BLaER1 (cell line): Measurements from ENCODE around the gene SPAG5.

ENCODE experiments used
- H3K27ac ChIP-seq: shearing (Covaris generic); formaldehyde crosslinking; 2 replicates; pipeline ENCODE4 v1.8.1; 2022
- H3K27me3 ChIP-seq: shearing (Covaris generic); formaldehyde crosslinking; 2 replicates; pipeline ENCODE4 v1.8.1; 2022
- H3K36me3 ChIP-seq: shearing (Covaris generic); formaldehyde crosslinking; 2 replicates; pipeline ENCODE4 v1.8.1; 2022
- H3K4me1 ChIP-seq: shearing (Covaris generic); formaldehyde crosslinking; 2 replicates; pipeline ENCODE4 v1.8.1; 2022
- H3K4me2 ChIP-seq: shearing (Covaris generic); formaldehyde crosslinking; 2 replicates; pipeline ENCODE4 v1.8.1; 2022
- H3K4me3 ChIP-seq: shearing (Covaris generic); formaldehyde crosslinking; 2 replicates; pipeline ENCODE4 v1.8.1; 2022
- H3K9ac ChIP-seq: shearing (Covaris generic); formaldehyde crosslinking; 2 replicates; pipeline ENCODE4 v1.8.1; 2022
- H3K9me3 ChIP-seq: shearing (Covaris generic); formaldehyde crosslinking; 2 replicates; pipeline ENCODE4 v1.8.1; 2022
- H4K20me1 ChIP-seq: shearing (Covaris generic); formaldehyde crosslinking; 2 replicates; pipeline ENCODE4 v1.8.1; 2022
- Cebpa-rat ChIP-seq: shearing (Covaris generic); IDR thresholded peaks from 2 replicates; pipeline ENCODE4 v1.8.1; 2022

SPAG5 gene

DNA sequence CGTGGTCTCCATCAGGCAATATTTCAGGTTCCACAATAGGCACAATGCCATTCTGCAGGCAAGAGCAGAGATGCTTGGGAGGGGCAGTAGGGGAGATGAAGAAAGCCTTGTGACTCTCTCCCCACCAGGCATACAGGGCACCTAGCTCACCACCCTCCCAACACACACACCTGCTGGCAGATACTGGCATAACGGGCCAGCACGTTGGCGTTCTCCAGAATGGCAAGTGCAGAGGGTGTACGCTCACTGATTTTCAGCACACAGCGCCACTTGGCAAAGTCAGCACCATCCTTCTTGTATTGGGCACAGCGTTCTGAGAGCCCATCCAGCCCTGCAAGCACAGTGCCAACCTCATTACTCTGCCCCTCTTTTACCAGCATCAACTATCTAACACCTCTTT lies 24.3 kb downstream of the SPAG5 start:
- no peak for TF ChIP-seq Cebpa-rat
- Histone ChIP-seq H3K9ac (no peak overlapping the region), H3K4me3 (no peak overlapping the region), H3K27ac (no peak overlapping the region), H3K36me3 (peaks cover 50% of the 10 kb centered on the region), H4K20me1 (peaks cover 9% of the 10 kb centered on the region; the same call in 1 of the 2 replicates), H3K27me3 (no peaks in the 10 kb centered on the region), H3K4me2 (no peak overlapping the region), H3K4me1 (peaks cover 50% of the 10 kb centered on the region), H3K9me3 (no peaks in the 10 kb centered on the region)

DNA sequence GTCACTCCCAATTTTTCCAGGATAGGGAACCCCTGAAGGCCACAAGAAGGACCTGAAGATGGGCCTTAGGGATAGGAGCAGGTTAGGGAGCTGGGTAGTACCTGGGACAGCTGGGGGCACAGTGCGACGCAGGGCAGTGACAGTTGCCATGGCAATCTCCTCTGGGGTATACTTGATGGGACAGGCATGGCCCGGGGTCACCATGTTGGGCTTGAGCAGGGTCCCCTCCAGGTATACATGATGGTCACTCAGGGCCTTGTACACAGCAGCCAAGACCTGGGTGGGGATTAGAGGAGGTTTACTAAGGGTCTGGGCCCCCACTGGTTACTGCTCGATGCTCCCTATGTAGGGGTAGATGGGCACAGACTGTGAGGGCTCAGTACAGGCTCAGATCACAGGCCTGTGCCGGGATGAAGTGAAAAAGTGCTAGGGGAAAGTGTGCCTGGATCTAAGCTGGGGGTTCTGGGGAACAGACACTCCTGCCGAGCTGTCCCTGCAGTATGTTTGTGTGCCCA lies 24.8 kb downstream of the SPAG5 start:
- H3K4me2 ChIP-seq, result no peak overlapping the region
- no peaks in the 10 kb centered on the region for H3K9me3 ChIP-seq
- no peak overlapping the region for H3K9ac ChIP-seq
- peaks cover 45% of the 10 kb centered on the region for H3K36me3 ChIP-seq
- no peak overlapping the region for H3K27ac ChIP-seq
- peaks cover 14% of the 10 kb centered on the region; the same call in 1 of the 2 replicates for H4K20me1 ChIP-seq
- peaks cover 55% of the 10 kb centered on the region for H3K4me1 ChIP-seq
- H3K27me3 ChIP-seq, result no peaks in the 10 kb centered on the region
- H3K4me3 ChIP-seq, result no peak overlapping the region
- no peak for TF ChIP-seq Cebpa-rat

DNA sequence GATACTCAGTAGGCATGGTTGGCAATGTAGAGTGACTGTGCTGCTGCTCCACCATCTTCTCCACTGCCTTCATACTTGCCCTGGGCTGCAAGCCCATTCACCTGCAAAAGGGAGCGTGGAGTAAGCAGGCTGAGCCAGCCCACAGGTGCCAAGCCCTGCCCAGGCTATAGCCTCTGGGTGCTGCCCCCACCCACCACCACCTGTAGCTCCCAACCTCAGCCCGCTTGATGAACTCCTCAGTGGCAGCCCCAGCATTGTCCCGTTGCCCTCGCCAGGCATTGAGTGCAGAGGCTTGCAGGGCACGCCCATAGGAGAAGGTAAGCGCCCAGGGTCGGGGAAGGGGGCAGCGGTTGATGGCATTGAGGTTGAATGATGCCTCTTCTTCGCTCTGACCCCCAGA lies 25.3 kb downstream of the SPAG5 start:
- Histone ChIP-seq H3K4me1 (peaks cover 56% of the 10 kb centered on the region), H3K36me3 (peaks cover 40% of the 10 kb centered on the region), H3K27ac (no peak overlapping the region), H3K4me3 (no peak overlapping the region), H4K20me1 (peaks cover 15% of the 10 kb centered on the region; the same call in 1 of the 2 replicates), H3K9ac (no peak overlapping the region), H3K4me2 (no peak overlapping the region; the same call in 1 of the 2 replicates), H3K9me3 (no peaks in the 10 kb centered on the region), H3K27me3 (no peaks in the 10 kb centered on the region)
- no peak for TF ChIP-seq Cebpa-rat

DNA sequence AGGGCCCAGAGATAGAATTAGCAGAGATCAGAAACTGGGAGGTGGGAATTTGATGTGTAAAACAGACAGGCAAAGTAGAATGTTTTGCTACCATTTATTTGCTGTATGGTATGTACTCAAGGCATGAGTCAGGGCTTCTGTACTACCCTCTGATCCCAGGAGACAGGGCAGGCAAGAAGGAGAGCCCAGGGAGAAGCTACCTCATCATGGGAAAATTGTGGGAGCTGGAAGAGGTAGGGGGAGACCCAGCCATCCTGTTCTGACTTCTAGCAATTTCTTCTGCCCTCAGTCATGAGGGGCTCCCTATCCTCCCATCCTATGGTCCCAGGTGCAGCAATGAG lies 25.8 kb downstream of the SPAG5 start:
- Histone ChIP-seq H3K27ac (no peak overlapping the region), H3K9me3 (no peaks in the 10 kb centered on the region), H3K4me2 (no peak overlapping the region; the same call in 1 of the 2 replicates), H3K36me3 (peaks cover 35% of the 10 kb centered on the region), H3K4me3 (no peak overlapping the region), H3K27me3 (no peaks in the 10 kb centered on the region), H4K20me1 (peaks cover 17% of the 10 kb centered on the region; the same call in 1 of the 2 replicates), H3K4me1 (peaks cover 59% of the 10 kb centered on the region), H3K9ac (no peak overlapping the region)
- no peak for TF ChIP-seq Cebpa-rat

DNA sequence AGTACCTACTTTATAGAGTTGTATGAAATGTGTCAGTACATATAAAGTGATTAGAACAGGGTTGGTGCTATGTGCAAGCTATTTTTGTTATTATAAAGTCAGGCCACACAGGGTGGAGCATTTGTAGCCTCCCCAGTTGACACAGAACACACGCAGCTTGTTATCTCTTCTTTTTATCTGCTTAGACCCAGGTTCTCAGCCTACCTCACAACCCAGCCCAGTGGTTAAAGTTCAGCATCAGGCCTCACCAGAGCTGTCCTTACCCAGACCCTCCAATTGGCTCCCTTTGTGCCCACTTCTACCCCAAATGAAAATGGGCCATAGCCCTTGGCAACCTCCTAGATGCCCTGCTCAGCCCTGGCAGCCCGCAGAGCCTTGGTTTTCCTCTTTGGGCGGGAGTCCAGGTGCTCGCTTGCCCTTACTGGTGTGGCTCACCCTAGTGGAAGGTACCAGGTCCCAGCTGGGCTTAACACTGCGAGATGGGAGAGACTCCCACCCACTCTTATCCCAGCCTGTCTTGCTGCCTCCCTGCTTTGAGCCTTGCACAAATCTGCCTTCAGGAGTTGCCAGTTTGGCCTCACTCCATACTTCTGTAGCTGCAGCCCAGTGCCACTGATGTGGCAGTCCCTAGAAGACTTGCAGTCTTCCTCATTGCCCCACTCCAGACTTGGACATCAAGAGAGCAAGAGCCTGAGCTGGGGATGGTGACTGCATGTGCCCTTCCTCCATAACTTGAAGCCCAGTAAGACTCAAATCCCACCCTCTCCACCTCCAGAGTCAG lies 26.4 kb downstream of the SPAG5 start:
- Histone ChIP-seq H4K20me1 (peaks cover 22% of the 10 kb centered on the region; the same call in 1 of the 2 replicates), H3K9me3 (no peaks in the 10 kb centered on the region), H3K4me2 (peak overlapping the region; percentile 94), H3K4me3 (peak overlapping the region; percentile 96; the same call in 1 of the 2 replicates), H3K27me3 (no peaks in the 10 kb centered on the region), H3K36me3 (peaks cover 30% of the 10 kb centered on the region), H3K9ac (peak overlapping the region; percentile 88; the same call in 1 of the 2 replicates), H3K4me1 (peaks cover 63% of the 10 kb centered on the region), H3K27ac (no peak overlapping the region)
- TF ChIP-seq Cebpa-rat, result no peak

DNA sequence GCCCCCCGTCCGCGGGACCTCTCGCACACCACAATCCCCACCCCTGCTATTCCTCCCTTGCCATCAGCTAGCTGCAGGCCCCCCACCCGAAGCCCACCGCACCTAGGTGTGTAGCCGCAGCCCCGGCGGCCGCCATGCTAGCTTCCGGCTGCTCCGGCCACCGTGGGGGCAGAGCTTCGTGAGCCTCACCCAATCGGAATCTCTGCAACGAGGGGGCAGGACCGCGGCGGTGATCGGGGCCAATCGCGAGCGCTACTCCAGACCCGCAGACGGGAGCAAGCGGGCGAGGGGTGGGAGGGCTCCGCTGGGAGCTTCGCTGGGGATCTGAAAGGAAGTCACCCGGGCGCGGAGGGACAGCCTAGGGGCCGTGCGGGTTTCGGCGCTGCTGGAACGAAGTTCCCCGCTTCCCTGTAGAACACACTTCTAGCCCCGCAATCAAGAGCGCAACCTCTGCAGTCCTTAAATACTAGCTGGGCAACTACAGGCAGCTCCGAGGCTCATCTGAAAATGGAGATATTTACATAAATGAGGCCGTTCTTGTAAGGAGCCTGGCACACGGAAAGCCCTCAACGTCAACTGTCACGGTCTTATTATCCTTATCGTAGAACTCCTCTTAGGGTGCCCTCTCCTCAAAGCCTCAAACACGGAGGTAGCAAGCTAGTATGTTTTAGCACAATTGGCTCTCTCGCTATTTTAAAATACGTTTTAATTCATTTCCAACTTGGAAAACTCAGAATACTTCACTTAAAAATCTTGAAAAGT lies 27.3 kb downstream of the SPAG5 start, which contains the start of gene PIGS:
PIGS (minus strand) TSS at position 164 of the 762 bp plus-strand sequence; CDS start at position 136, 28 bp downstream.
- TF ChIP-seq Cebpa-rat, result no peak
- Histone ChIP-seq H3K4me3 (peak within 1 kb of the TSS; percentile 96), H3K4me1 (peaks cover 65% of the 10 kb centered on the region), H3K36me3 (peaks cover 29% of the 10 kb centered on the region), H3K9me3 (no peaks in the 10 kb centered on the region), H3K27me3 (no peaks in the 10 kb centered on the region), H3K4me2 (peak within 1 kb of the TSS; percentile 94), H3K9ac (peak within 1 kb of the TSS; percentile 88), H4K20me1 (peaks cover 31% of the 10 kb centered on the region), H3K27ac (peak within 1 kb of the TSS; percentile 77)

DNA sequence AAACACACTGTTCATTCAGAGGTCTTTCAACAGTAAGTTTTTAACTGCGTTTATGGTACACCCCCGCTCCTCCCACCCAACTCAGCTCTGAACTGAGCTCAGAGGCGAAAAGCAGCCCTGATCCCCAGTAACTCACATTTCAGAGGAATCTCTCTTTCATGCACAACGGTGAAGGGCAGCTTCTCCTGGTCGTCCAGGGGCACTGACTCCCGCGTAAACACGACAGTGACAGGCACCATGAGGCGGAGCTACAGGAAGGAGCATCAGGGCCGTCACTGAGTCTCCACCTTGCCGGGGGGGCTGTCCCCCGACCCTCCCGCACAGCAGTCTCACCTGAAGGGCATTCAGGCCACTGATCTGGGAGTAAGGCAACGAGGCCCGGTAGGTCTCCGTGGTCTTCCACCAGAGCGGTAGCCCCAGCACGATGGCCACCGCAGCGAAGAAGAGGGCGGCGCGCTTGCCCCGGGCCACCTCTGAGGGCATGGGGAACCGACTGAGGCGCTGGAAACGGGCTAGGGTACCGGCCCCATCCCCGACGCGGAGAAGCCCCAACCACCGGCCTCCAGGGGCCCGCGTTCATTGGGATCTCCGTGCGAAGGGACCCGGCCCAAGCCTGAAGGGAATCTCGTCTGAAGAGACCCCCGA lies 28.0 kb downstream of the SPAG5 start:
- peak overlapping the region; percentile 94 for H3K4me2 ChIP-seq
- H3K36me3 ChIP-seq, result peaks cover 34% of the 10 kb centered on the region
- peak overlapping the region; percentile 88 for H3K9ac ChIP-seq
- peak overlapping the region; percentile 77 for H3K27ac ChIP-seq
- TF ChIP-seq Cebpa-rat, result no peak
- peak overlapping the region; percentile 96 for H3K4me3 ChIP-seq
- peaks cover 61% of the 10 kb centered on the region for H3K4me1 ChIP-seq
- H3K27me3 ChIP-seq, result no peaks in the 10 kb centered on the region
- no peaks in the 10 kb centered on the region for H3K9me3 ChIP-seq
- peaks cover 35% of the 10 kb centered on the region for H4K20me1 ChIP-seq

DNA sequence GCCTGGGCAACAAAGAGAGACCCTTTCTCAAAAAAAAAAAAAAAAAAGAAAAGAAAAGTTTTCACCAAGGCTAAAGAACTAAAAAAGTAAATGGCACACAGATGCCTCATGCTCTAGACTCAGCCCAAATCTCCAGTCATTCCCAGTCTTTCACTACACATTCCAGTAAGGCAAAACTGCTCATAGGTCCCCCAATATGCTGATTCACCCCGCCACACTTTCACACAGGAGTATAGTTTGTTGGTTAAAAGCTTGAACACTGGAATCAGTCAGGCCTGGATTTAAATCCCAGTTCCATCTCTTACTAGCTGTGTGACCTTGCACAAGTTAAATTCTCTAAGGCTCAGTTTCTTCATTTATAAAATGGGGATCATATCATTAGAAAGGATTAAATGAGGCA lies 29.4 kb downstream of the SPAG5 start:
- H3K36me3 ChIP-seq, result peaks cover 33% of the 10 kb centered on the region
- peaks cover 49% of the 10 kb centered on the region for H4K20me1 ChIP-seq
- H3K4me1 ChIP-seq, result peaks cover 51% of the 10 kb centered on the region
- H3K27me3 ChIP-seq, result no peaks in the 10 kb centered on the region
- H3K27ac ChIP-seq, result no peak overlapping the region
- TF ChIP-seq Cebpa-rat, result no peak
- H3K4me3 ChIP-seq, result no peak overlapping the region
- H3K9ac ChIP-seq, result no peak overlapping the region
- no peaks in the 10 kb centered on the region for H3K9me3 ChIP-seq
- peak overlapping the region; percentile 94 for H3K4me2 ChIP-seq

DNA sequence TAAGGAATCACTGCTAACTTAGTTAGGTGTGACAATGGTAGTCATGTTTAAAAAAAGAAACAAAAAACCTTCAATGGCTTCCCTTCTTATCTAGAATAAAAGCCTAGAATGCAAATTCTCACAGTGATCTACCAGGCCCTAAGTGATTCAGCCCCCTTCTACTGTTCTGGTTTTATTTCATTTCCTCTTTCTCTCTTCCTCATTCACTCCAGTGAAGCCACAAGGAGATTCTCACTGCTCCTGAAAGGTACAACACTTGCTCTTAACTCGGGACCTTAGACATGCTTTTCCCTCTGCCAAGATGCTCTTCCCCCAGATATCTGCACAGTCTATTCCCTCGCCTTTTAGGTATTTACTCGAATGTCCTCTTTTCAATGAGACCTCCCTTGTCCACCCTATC lies 31.2 kb downstream of the SPAG5 start:
- no peak overlapping the region for H3K4me3 ChIP-seq
- no peak for TF ChIP-seq Cebpa-rat
- no peak overlapping the region for H3K27ac ChIP-seq
- H3K27me3 ChIP-seq, result no peaks in the 10 kb centered on the region
- no peaks in the 10 kb centered on the region for H3K9me3 ChIP-seq
- H3K9ac ChIP-seq, result no peak overlapping the region
- peaks cover 56% of the 10 kb centered on the region for H4K20me1 ChIP-seq
- H3K4me1 ChIP-seq, result peaks cover 44% of the 10 kb centered on the region
- peak overlapping the region; percentile 50 for H3K4me2 ChIP-seq
- H3K36me3 ChIP-seq, result peaks cover 35% of the 10 kb centered on the region
